ENCODE results near the gene MTM1. TPM values are rescaled to one million over a fixed set of nuclear protein-coding genes. Genes with fewer than 3 reads are reported as not detected.

MTM1 gene
- total RNA-seq, 2 experiments from 2014 or later: 23.1 to 31.3 TPM

- peaks cover 9% of the 10 kb centered on the region for H3K36me3 Mint-ChIP-seq (ENCODE audit: low read depth)
- ChIA-PET CTCF (interaction anchor here (0.8 to 1.0 kb wide), 3 partner anchors 89 to 210 kb away, joined by 3 read pairs; no protein-coding TSS in a partner anchor), POLR2A (interaction anchor here (1.1 to 1.5 kb wide), 4 partner anchors 29 to 128 kb away, joined by 3 to 7 read pairs (median 4); no protein-coding TSS in a partner anchor)
- DNase-seq (peak; percentile 80), ATAC-seq (peak; percentile 71)
- H3K4me3 Mint-ChIP-seq: peak overlapping the region; percentile 58
- peaks cover 83% of the 10 kb centered on the region for H3K4me1 Mint-ChIP-seq
- intact Hi-C loops (cut with DNase I, micrococcal nuclease): loop anchor here (1.0 to 2.0 kb wide), 7 partner anchors 61 to 305 kb away; partner anchors contain the start of gene MTMR1 (in 1 of the 2)
- H3K27me3 Mint-ChIP-seq: no peaks in the 10 kb centered on the region
- no peaks in the 10 kb centered on the region for H3K9me3 Mint-ChIP-seq (ENCODE audit: low read depth)
- peak overlapping the region; percentile 93 for H3K27ac Mint-ChIP-seq
These were observed 7.0 kb downstream of the MTM1 start for GRCh38 chrX:150575419-150575814.

- Mint-ChIP-seq H3K4me3 (peak overlapping the region; percentile 40), H3K4me1 (peaks cover 81% of the 10 kb centered on the region), H3K36me3 (ENCODE audit: low read depth) (peaks cover 11% of the 10 kb centered on the region), H3K9me3 (ENCODE audit: low read depth) (no peaks in the 10 kb centered on the region), H3K27me3 (no peaks in the 10 kb centered on the region), H3K27ac (peak overlapping the region; percentile 93)
- no peak for DNase-seq
- CTCF ChIA-PET: interaction anchor here (2.3 kb wide), 1 partner anchor 10 kb away, joined by 7 read pairs; no protein-coding TSS in a partner anchor
- ATAC-seq: no peak
- POLR2A ChIA-PET: no interaction called here
- intact Hi-C loops (cut with DNase I, micrococcal nuclease): no loop called here
These were observed 8.8 kb downstream of the MTM1 start for GRCh38 chrX:150577174-150577573.

GRCh38 chrX:150581093-150581775 lies 12.8 kb downstream of the MTM1 start:
- Mint-ChIP-seq H3K36me3 (ENCODE audit: low read depth) (peaks cover 11% of the 10 kb centered on the region), H3K4me3 (no peak overlapping the region), H3K9me3 (ENCODE audit: low read depth) (no peaks in the 10 kb centered on the region), H3K27ac (no peak overlapping the region), H3K27me3 (no peaks in the 10 kb centered on the region), H3K4me1 (peaks cover 62% of the 10 kb centered on the region)
- CTCF ChIA-PET: no interaction called here
- POLR2A ChIA-PET: interaction anchor here (0.5 kb wide), 1 partner anchor 31 kb away, joined by 4 read pairs; no protein-coding TSS in a partner anchor
- ATAC-seq (no peak), DNase-seq (no peak)
- intact Hi-C loops (cut with DNase I, micrococcal nuclease): no loop called here

GRCh38 chrX:150582338-150582948 lies 14.0 kb downstream of the MTM1 start:
- Mint-ChIP-seq H3K27ac (no peak overlapping the region), H3K27me3 (no peaks in the 10 kb centered on the region), H3K4me3 (no peak overlapping the region), H3K4me1 (peaks cover 55% of the 10 kb centered on the region), H3K9me3 (ENCODE audit: low read depth) (no peaks in the 10 kb centered on the region), H3K36me3 (ENCODE audit: low read depth) (peaks cover 11% of the 10 kb centered on the region)
- ChIA-PET CTCF (no interaction called here), POLR2A (no interaction called here)
- ATAC-seq (peak; percentile 32), DNase-seq (no peak)
- intact Hi-C loops (cut with DNase I, micrococcal nuclease): no loop called here

GRCh38 chrX:150587585-150588503 lies 19.4 kb downstream of the MTM1 start:
- intact Hi-C loops (cut with DNase I, micrococcal nuclease): loop anchor here in 1 of 2 experiments (5.0 kb wide), 1 partner anchor 626 kb away; no protein-coding TSS in a partner anchor
- H3K27me3 Mint-ChIP-seq: no peaks in the 10 kb centered on the region
- H3K9me3 Mint-ChIP-seq (ENCODE audit: low read depth): no peaks in the 10 kb centered on the region
- DNase-seq (peak; percentile 55), ATAC-seq (no peak)
- no peak overlapping the region for H3K27ac Mint-ChIP-seq
- peaks cover 2% of the 10 kb centered on the region for H3K36me3 Mint-ChIP-seq (ENCODE audit: low read depth)
- H3K4me1 Mint-ChIP-seq: peaks cover 28% of the 10 kb centered on the region
- CTCF ChIA-PET: interaction anchor here (0.6 to 1.9 kb wide), 12 partner anchors 10 to 823 kb away, joined by 3 to 7 read pairs (median 4); no protein-coding TSS in a partner anchor
- no peak overlapping the region for H3K4me3 Mint-ChIP-seq
- POLR2A ChIA-PET: no interaction called here

GRCh38 chrX:150594584-150594983 lies 26.2 kb downstream of the MTM1 start:
- H3K27ac Mint-ChIP-seq: no peak overlapping the region
- peaks cover 2% of the 10 kb centered on the region for H3K4me1 Mint-ChIP-seq
- no peak overlapping the region for H3K4me3 Mint-ChIP-seq
- H3K36me3 Mint-ChIP-seq (ENCODE audit: low read depth): peaks cover 6% of the 10 kb centered on the region
- ATAC-seq: no peak
- CTCF ChIA-PET: no interaction called here
- DNase-seq: no peak
- intact Hi-C loops (cut with DNase I, micrococcal nuclease): no loop called here
- no peaks in the 10 kb centered on the region for H3K27me3 Mint-ChIP-seq
- H3K9me3 Mint-ChIP-seq (ENCODE audit: low read depth): no peaks in the 10 kb centered on the region
- POLR2A ChIA-PET: no interaction called here

GRCh38 chrX:150599226-150599625 lies 30.8 kb downstream of the MTM1 start:
- ChIA-PET POLR2A (no interaction called here), CTCF (interaction anchor here (1.5 kb wide), 1 partner anchor 13 kb away, joined by 4 read pairs; no protein-coding TSS in a partner anchor)
- H3K9me3 Mint-ChIP-seq (ENCODE audit: low read depth): no peaks in the 10 kb centered on the region
- peaks cover 15% of the 10 kb centered on the region for H3K36me3 Mint-ChIP-seq (ENCODE audit: low read depth)
- peaks cover 3% of the 10 kb centered on the region for H3K4me1 Mint-ChIP-seq
- DNase-seq: no peak
- no peak overlapping the region for H3K27ac Mint-ChIP-seq
- no peak overlapping the region for H3K4me3 Mint-ChIP-seq
- no peaks in the 10 kb centered on the region for H3K27me3 Mint-ChIP-seq
- intact Hi-C loops (cut with DNase I, micrococcal nuclease): no loop called here
- ATAC-seq: no peak

GRCh38 chrX:150602296-150602695 lies 33.9 kb downstream of the MTM1 start:
- Mint-ChIP-seq H3K4me3 (no peak overlapping the region), H3K27me3 (no peaks in the 10 kb centered on the region), H3K36me3 (ENCODE audit: low read depth) (peaks cover 20% of the 10 kb centered on the region), H3K27ac (no peak overlapping the region), H3K9me3 (ENCODE audit: low read depth) (no peaks in the 10 kb centered on the region), H3K4me1 (peaks cover 3% of the 10 kb centered on the region)
- no peak for DNase-seq
- peak; percentile 19 for ATAC-seq
- intact Hi-C loops (cut with DNase I, micrococcal nuclease): no loop called here
- POLR2A ChIA-PET: no interaction called here
- CTCF ChIA-PET: no interaction called here

- Mint-ChIP-seq H3K27ac (no peak overlapping the region), H3K27me3 (no peaks in the 10 kb centered on the region), H3K9me3 (ENCODE audit: low read depth) (no peaks in the 10 kb centered on the region), H3K4me3 (no peak overlapping the region), H3K36me3 (ENCODE audit: low read depth) (peaks cover 24% of the 10 kb centered on the region), H3K4me1 (peaks cover 3% of the 10 kb centered on the region)
- ChIA-PET POLR2A (no interaction called here), CTCF (interaction anchor here (0.6 kb wide), 1 partner anchor 268 kb away, joined by 4 read pairs; no protein-coding TSS in a partner anchor)
- DNase-seq: no peak
- intact Hi-C loops (cut with DNase I, micrococcal nuclease): no loop called here
- ATAC-seq: peak; percentile 74
These were observed 34.3 kb downstream of the MTM1 start for GRCh38 chrX:150602743-150603142.

GRCh38 chrX:150605603-150606002 lies 37.2 kb downstream of the MTM1 start:
- Mint-ChIP-seq H3K4me3 (no peak overlapping the region), H3K27me3 (no peaks in the 10 kb centered on the region), H3K9me3 (ENCODE audit: low read depth) (no peaks in the 10 kb centered on the region), H3K4me1 (peaks cover 3% of the 10 kb centered on the region), H3K27ac (no peak overlapping the region), H3K36me3 (ENCODE audit: low read depth) (peaks cover 18% of the 10 kb centered on the region)
- POLR2A ChIA-PET: no interaction called here
- intact Hi-C loops (cut with DNase I, micrococcal nuclease): no loop called here
- CTCF ChIA-PET: no interaction called here
- no peak for ATAC-seq
- DNase-seq: no peak

GRCh38 chrX:150607201-150607600 lies 38.8 kb downstream of the MTM1 start:
- ChIA-PET POLR2A (no interaction called here), CTCF (no interaction called here)
- Mint-ChIP-seq H3K27me3 (no peaks in the 10 kb centered on the region), H3K36me3 (ENCODE audit: low read depth) (peaks cover 12% of the 10 kb centered on the region), H3K27ac (no peak overlapping the region), H3K4me1 (peaks cover 3% of the 10 kb centered on the region), H3K9me3 (ENCODE audit: low read depth) (no peaks in the 10 kb centered on the region), H3K4me3 (no peak overlapping the region)
- no peak for ATAC-seq
- intact Hi-C loops (cut with DNase I, micrococcal nuclease): no loop called here
- DNase-seq: no peak
